GM18907 (cell line): Measurements from ENCODE around the gene TAOK1.

Source experiments
- ATAC-seq: cut with Tn5 transposase; IDR thresholded peaks from one replicate; pipeline ENCODE4 v1.9.1; 2021; ENCODE audit warnings: mild to moderate bottlenecking, moderate library complexity; ENCODE audit not compliant: unreplicated experiment

The TAOK1 gene

DNA sequence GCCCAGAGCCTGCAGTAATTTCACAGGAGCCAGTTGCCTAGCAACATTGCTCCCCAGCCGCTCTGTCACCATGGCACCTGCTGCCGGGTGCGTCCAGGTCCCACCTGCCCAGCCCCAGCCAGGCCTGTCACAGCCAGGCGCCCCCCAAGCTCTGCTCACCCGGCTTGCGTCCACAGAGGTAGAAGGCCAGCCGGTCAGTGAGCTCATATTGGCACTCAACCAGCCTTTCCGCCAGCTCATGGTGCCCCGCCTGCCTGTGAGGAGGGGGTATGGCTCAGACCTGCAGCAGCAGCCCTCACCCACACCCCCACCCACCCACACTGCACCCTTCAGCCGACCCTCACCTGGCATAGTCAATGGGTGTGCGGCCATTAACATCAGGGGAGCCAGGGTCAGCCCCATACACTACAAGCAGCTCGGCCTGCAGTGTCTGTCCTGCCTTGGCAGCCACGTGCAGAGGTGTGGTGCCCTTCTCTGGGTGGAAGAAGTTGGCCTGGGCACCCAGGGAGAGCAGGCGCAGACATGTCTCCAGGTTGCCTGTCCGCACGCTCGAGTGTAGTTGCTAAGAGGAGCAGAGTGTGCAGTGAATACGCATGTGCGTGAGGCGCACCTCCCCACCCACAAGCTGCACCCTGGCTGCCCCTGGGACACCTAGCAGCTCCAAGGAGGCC, 191.6 kb downstream of the TAOK1 start:
- ATAC-seq, result no peak

DNA sequence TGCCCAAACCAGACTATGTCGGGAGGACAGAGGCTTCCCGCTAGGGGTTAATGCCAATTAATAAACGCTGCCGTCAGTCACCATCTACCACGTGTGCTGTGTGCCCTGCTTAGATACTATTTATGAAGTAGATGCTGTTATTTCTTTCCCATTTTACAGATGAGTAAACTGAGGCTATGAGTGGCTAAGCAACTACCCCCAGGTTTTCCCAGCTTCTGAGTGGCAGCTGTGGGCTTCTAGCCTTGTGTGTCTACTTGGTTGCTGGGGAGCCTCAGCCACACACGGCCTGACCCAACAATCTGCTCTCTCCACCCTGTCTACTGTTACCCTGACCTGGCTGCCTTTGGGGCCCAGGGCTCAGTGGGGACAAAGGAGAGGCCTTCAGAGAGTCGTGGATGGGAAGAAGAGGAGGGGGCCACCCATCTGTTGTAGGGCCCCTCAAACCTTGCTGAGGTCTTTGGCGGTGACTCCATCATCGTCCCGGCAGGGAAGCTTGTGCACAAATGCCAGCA, 192.1 kb downstream of the TAOK1 start:
- ATAC-seq, result no peak

DNA sequence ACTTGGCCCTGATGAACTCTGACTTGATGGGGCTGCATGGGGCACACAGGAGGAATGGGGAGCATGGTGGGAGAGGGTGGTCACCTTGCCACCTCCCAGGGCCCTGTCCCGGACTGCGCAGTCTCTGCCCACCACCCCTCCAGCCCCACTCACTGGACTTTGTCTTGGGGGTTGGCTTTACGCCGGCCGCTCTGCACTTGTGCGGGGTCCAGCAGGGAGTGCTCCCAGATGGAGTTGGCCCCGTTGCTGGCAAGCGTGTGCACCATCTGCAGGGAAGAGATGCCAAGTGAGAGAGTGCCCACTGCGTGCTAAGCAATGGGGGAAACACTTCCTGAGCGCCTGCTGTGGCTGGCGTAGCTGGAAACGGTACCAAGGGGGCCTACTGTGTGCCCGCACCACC, 192.6 kb downstream of the TAOK1 start:
- ATAC-seq, result no peak

DNA sequence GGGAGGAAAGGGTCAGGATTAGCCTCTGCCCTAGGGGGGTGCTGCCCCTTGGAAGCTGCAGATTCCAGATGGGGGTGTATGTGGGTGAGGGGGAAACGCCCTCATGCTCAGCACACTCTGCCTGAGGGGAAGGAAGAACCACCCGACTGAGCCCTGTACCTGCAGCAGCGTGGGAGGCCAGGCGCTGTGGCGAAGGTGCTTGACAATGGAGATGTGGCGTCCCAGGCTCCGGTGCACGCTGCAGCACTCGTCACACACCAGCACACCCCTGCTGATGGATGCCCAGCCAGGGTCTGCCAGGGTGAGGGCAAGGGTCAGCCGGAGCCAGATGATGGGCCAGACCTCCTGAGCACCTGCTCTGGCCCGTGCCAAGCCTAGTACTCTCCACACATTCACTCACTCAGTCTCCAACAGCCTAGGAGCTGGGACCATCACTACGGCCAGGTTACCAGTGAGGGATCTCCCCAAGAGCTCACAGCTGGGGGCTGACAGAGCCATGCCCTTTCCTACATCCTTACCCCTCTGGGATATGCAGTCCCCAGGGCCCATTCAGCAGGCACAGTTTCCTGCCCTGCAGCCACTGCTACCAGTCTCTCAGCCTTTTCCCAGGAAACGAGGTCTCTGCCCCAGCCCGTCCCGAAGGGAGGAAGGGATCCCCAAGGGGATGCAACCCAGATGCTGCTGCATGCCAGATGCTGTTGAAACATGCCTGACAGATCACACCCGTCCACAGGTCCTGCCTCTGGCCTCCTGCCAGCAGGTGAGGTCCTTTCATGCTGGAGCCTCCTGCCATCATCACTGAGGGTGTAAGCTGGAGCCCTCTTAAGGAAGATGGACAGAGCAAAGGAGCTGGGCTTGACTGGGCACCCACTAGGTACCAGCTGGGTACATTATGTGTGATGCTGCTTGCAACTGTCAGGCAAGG, 193.4 kb downstream of the TAOK1 start:
- no peak for ATAC-seq

DNA sequence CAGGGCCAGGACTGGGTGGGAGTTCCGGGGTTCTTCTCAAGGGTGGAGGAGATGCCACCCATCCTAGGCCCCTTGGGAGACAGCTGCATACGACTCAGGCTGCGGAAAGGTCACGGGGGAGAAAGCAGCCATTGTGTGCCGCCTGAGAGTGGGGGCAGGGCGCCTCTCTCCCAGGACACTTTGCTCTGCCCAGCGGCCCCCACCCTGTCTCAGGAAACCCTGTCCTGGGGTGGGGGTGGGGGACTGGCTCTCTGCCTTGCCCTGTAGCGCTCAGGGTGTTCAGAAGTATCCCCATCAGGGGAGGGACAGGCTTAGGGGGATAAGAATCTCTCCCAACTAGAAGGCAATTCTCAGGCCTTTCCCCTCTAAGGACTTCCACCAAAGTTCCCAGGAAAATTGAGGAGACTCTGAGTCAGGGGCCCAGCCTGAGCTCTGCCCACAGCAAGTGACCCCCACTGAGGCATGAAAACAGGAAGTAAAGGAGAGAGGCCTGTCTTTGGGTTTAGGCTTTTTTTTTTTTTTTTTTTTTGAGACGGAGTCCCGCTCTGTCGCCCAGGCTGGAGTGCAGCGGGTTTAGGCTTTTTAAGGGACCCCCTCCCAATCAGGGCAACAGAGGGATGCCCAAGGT, 194.4 kb downstream of the TAOK1 start:
- no peak for ATAC-seq

DNA sequence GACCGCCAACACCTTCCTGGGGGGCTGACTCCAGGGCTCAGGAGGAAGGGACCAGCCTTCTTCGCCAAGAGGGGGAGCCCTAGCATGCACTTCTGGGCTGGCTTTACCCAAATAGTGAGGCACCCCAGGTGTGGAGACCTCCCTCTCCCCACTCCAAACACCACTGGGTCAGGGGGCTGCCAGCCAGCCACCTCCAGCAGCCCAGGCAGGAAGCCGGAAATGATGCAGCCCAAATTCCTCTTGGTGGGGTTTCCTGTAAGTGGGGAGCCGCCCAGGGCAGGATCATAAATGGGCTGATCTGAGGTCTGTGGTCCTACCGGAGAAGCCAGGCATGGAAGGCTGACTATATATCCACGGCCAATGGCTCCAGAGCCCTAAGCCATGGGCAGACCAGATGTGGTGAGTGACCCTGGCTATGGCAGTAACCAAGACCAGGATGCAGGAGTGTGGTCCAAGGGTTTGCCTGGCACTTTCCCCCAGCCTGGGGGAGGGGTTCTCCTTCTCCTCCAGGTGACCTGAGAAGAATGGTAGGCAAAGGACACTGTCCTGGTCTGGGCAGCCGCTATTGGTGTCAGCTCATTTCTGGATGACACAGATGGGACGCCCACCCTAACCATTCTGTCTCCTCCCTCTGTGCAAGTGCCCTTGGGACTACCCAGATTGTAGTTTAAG, 195.1 kb downstream of the TAOK1 start:
- no peak for ATAC-seq

DNA sequence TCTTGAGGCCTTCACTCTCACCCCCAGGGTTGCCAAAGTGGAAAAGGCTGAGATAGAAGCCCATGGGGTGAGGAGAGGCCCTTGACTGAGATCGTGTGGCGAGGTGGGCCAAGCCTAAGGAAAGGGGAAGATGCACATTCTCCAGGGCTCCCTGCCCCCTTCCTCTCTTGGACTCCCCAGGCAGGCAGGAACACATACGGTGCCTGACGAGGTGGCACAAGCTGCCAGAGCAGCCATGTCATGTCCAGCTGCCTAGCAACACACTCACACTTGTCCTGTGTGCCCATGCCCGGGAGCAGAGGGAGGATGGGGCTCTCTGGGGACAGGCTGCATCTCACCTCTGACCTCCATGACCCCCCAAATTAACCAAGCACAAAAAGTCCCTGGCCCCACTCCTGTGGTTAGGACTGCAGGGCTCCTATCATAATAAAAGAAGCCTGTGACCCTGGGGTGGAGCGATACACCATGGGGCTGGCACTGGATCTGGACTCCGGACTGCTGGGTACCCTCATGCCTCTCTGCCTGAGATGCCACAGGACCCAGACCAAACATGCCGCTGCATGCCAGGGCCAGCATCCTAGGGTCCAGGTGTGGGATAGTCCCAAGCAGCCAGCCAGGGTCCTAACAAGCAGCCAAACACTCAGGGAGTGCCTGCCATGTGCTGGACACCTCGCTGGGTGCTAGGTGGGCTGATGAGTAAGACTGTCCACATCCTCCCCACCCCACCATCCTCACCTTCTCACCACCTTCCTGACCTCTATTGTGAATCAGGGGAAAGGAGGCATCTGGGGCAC, 196.7 kb downstream of the TAOK1 start:
- no peak for ATAC-seq

DNA sequence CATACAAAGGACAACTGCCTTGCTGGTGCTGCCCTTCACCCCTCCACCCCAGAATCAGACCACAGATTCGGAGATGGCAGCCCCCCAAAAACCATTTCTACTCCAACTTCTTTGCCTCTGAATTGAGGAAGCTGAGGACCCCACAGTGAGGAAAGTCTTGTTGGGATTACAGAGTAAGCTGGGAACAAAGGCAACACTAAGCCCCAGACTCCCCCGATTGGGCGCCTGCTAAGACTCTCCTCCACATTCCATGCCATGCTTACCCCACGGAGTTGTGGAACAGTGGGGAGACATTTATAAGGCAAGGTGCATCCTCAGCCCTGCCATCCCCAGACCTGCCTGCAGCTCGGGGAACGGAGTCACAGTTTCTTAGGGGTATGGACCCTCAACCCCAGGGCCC, 197.4 kb downstream of the TAOK1 start:
- ATAC-seq, result no peak

DNA sequence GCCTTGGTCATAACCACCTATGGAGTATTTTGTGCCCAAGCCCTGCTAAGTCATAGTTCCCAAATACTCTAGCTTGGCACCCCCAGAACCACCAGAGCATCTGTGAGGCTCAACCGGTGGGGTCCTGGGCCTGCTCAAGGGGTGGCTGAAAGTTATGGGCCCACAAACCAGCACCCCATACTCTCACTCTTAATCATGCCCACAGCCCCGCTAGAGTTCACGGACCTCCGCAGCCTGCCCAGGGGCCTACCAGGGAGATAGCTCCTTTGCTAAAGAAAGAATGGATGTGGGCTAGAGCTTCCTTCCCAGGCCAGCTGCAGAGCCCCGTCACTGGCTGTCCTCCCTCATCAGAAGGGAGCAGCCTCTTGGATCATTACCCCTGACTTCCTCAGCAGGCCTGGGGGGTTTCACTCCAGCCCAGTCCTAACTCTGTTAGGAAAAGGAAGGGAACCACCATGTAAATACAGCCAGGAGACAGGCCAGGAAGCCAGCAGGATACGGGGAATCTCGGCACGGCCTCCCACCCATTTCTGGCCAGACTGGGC, 197.9 kb downstream of the TAOK1 start:
- no peak for ATAC-seq

DNA sequence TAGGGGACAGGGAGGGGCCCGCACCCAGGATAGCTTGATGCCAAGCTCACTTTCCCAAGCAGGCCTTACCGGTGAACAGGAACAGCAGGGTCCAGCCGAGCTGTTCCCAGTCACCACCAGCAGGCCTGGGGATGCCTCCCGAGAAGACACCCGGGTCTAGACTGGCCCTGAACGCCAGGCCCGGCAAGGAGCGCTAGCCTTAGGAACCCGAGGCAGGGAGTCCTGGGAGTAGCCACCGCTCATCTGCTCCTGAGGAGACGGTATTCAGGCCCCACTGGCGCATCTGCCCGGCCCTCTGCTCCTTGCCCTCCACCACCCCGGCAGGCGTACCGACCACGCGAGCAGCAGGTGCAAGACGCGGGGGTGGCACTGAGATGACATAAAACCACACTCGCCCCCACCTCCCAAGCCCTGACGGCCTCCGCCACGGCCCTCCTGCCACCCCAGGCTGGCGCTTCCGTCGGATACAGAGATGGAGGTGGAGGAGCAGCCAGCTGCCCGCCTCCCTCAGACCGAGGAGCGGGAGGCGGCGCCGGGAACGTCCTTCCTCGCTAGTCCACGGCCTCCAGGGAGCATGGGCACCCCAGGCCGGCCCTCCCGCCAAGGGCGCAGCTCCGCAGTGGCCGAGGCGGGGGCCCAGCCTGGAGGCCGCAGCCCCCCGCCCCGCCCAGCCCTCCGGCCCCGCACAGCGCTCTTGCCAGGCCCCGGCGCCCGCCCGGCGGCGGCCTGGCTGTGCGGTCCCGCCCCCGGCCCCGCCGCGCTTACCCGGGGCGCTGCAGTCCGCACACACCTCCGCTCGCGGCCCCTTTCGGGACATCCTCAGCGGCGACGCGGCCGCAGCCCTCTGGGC, 198.6 kb downstream of the TAOK1 start:
- ATAC-seq, result peak; percentile 26

DNA sequence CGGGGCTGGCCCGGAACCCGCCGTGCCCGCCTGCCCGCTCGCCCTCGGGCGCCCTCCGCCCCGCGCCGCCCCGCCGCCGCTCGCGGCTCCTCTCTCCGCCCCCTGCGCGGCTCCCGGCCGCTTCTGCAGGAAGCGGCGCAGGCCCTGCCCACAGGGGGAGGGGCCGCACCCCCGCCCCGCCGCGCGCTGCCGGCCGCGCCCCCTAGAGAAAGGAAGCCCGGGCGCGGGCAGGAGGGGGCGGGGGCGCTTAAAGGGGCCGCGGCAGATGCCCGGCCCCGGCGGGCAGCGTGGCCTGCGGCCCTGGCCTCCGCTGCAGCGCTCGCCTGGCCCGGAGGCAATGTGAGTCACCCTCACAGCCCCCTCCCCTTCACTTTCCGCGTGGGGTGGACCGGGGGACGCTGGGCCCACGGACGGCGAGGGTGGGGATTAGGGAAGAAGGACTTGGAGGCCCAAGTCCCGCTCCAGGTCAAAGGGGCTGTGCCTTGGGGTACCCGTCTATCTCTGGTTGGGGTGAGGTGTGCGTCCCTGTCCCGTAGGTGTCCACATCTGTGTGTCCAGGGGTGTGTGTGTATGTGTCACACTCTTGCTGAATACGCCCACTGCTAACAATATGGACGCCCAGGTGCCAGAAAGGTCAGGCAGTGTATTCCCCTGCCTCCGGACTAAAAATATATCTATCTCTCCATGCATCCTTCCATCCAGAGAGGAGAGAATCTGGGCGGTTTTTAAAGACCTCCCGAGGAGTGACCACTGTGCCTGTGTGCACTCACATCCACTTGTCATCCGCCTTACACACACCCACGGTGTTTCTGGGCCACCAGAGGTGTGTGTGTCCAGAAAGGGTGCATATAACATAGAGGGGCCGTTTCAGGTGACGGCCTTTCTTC, 199.6 kb downstream of the TAOK1 start, which contains the start of gene GIT1:
Gene GIT1, minus strand, starts transcription at position 125 of the 887 bp plus-strand sequence. CDS start 270 bp downstream, outside the sequence.
- peak; percentile 52 for ATAC-seq

DNA sequence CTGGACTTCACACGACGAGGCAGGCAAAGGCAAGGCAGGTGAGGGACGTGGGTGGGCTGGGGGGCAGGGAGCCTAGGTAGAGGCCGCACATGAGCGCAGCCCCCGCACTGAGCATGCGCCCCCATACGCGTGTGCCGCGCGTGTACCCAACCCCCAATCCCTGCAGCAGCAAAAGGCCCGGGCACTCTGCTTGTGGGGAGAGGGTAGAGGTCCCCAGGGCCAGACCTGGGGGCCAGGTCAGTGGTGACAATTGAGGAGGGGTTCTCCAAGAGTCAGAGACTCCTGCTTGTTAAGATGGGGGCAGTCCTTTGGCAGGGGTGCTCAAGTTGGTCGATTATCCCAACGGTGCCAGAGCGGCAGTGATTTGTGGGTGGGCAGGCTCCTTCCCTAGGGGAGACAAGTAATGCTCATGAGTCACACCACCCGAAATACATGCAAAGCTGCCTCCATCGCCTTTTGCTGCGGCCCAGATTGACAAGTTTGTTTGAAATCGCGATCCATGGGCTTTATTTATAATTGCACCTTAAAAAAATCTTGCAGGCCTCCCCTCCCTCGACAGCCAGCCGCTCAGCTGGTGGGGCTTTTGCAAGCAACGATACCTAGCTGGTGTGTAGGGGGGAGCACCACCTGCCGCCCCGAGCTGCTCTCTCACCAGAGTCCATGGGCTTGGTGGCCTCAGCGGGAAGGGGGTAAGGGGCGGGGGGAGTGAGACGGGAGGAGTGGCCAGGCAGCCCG, 200.4 kb downstream of the TAOK1 start:
- no peak for ATAC-seq

DNA sequence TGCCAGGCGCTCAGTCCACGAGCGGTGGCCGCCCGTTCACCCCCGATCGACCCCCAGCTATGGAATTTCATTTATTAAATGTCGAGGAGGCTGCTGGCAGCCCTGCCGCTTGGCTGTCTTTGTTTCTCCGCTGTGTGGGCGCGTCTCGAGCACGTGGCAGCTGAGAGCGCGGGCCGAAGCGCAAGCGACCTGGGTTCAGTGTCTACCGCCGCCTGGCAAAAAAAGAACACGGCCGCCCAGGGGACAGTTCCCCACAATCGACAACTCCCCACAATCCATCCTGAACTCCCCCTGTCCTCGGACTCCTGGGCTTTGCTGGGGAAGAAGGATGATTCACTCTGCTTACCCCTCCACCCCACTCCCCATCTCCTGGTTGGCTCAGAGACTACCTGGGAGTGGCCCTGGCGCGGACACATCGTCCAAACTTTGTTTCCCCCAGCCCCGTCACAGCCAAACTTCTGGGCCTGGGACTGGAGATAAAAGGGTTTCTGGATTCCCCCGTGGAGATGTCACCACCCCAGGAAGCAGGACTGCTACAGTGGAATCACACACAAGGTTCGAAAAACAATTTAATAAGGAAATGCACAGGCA, 201.1 kb downstream of the TAOK1 start:
- no peak for ATAC-seq

DNA sequence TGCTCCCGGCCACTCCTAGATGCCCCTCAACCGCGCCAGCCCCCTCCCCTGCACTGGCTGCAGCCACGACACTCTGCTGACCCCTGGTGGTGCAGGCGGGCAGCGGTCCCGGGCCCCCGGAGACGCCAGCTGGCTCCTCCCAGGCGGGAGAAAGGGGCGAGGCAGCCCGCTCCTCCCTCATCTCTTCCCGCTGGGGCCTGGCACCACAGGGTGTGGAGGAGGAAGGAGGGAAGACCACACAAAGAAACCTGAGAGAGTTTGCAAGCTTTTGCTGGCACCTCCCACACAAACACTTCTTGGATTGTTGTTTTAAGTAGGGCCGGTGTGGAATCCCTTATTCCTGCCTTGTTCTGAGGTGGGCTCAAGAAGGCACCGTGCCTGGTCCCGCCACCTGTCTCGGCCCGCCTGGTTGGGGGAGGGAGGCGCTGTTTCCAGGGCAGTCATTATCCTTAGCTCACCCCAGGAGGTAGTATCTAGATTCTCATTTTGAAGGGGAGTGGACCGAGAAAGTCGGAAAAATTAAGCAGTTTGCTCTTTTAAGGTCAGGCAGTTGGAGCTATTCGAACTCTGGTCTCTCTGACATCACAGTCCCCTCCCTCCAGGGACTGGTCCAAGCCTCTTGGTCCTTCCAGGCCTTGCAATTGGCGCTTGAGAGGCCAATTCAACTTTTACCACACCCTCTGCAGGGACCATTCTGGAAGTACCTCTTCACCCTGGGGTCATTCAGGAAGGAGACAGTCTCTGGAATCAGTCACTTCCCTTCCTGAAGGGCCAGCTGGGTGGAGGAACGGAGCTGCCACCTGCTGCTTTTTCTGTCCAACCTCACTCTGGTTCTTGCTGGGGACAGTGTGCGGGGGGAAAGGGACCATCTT, 201.8 kb downstream of the TAOK1 start:
- no peak for ATAC-seq

DNA sequence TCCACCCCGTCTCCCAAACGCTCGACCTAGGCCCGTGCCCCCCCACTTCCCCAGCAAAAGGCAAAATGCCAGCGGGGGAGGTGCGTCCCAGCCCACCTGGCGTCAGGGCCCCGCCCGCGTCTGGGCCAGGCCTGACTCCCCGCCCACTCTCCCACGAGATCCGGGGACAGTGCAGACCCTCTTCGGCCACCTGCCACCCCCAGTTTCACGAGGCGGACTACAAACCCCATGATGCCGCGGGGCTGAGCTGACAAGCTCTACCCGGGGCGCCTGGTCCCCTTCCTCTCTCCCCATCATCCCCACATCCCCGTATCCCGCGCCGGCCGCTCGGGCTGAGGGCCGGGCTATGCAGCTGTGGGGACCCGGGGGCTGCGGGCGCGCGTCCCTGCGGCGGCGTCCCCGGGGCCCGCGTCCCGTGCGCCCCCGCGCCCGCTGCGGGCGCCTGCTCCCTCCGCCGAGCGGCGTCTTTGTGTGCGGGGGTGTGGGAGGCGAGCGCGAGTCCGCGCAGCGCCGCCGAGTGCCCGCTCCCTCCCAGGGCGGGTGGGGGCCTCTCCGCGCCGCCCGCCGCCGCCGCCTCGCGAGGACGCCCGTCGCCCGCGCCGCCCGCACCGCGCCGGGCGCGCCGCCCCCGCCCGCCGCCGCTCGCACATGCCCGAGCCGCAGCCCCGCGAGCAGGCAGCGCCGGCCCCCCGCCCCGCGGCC, 202.8 kb downstream of the TAOK1 start, which contains the start of gene ANKRD13B:
Gene ANKRD13B, plus strand, starts transcription at position 283 of the 702 bp plus-strand sequence. CDS start 490 bp downstream, outside the sequence.
- ATAC-seq, result no peak
